ENCODE measurements around the gene PRSS21.

PRSS21 gene

GRCh38 chr16:2867987-2868789 is 51.2 kb downstream of the PRSS21 start:
- peak; percentile 93 for DNase-seq (ENCODE audit: low read depth)
